Muscle layer of colon (tissue), 2 donors: ENCODE data around the gene PPM1A.

Experiments
- H3K27ac ChIP-seq: one replicate; pipeline ENCODE4 v1.7.0; 2013; ENCODE audit warnings: low read depth, mild to moderate bottlenecking, low read length, moderate library complexity
- H3K27me3 ChIP-seq, 2 donors: one replicate each; pipeline ENCODE4 v1.7.0; 2013; ENCODE audit warnings: low read length in 2 of 2, mild to moderate bottlenecking in 2 of 2; ENCODE audit not compliant: insufficient read depth in 2 of 2, control insufficient read depth in 1 of 2
- H3K36me3 ChIP-seq: one replicate; pipeline ENCODE4 v1.7.0; 2013; ENCODE audit warnings: mild to moderate bottlenecking, low read length; ENCODE audit not compliant: insufficient read depth
- H3K4me1 ChIP-seq: one replicate; pipeline ENCODE4 v1.7.0; 2013; ENCODE audit warnings: mild to moderate bottlenecking, low read length; ENCODE audit not compliant: insufficient read depth
- H3K4me3 ChIP-seq, 2 donors: one replicate each; pipeline ENCODE4 v1.7.0; 2013; ENCODE audit warnings: low read length in 2 of 2, low read depth in 1 of 2, mild to moderate bottlenecking in 1 of 2, moderate library complexity in 1 of 2
- H3K9ac ChIP-seq: one replicate; pipeline ENCODE4 v1.7.0; 2013; ENCODE audit warnings: low read length
- H3K9me3 ChIP-seq: one replicate; pipeline ENCODE4 v1.7.0; 2013; ENCODE audit warnings: mild to moderate bottlenecking, low read length
- donor health status: abdominal sarcoma.
- donor health status: Adenocarcinoma of cecum.

PPM1A gene

DNA sequence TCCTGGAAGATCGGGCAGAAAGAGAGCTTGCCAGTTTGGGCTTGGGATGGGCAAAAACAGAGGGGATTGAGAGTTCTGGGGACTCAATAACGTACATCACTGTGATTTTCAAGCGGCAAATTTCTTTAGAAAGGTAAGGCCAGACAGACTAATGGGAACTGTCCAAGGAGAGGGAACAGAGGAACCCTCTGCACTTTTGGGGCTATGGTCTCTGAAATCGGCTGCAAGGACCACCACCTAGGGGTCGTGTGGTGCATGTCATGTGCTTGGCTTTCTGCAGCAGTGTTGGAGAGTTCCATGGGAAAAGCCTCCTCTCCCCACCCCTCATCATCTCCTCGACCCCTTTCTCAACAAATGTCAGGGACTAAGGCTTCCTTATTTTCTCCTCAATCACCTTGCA lies 79.6 kb downstream of the PPM1A start:
- H3K27me3 ChIP-seq: no peaks in the 10 kb centered on the region
- peaks cover 9% of the 10 kb centered on the region for H3K4me1 ChIP-seq
- no peak overlapping the region for H3K9ac ChIP-seq
- no peaks in the 10 kb centered on the region for H3K9me3 ChIP-seq
- no peaks in the 10 kb centered on the region for H3K36me3 ChIP-seq
- H3K27ac ChIP-seq: no peak overlapping the region
- H3K4me3 ChIP-seq: no peak overlapping the region

DNA sequence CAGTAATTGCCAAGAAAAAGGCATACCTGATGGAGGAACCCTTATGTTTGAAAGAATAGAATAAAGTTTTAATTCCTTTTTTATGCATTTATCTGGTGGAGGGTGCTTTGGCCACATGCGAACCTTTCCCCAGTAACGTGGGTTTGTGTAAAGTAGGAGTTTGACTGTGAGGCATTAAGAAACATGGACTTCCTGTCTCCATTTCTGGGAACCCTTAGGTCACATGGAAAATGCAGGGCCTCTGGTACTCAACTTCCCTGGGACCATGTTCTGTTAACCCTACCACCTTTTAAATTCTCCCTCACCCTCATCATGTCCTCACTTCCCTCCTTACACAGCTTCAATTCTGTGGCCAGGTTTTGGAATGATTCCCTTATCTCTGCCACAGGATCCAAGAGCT lies 80.3 kb downstream of the PPM1A start:
- no peak overlapping the region for H3K9ac ChIP-seq
- no peaks in the 10 kb centered on the region for H3K9me3 ChIP-seq
- H3K27ac ChIP-seq: no peak overlapping the region
- H3K36me3 ChIP-seq: no peaks in the 10 kb centered on the region
- no peaks in the 10 kb centered on the region for H3K27me3 ChIP-seq
- H3K4me1 ChIP-seq: peaks cover 9% of the 10 kb centered on the region
- H3K4me3 ChIP-seq: no peak overlapping the region

DNA sequence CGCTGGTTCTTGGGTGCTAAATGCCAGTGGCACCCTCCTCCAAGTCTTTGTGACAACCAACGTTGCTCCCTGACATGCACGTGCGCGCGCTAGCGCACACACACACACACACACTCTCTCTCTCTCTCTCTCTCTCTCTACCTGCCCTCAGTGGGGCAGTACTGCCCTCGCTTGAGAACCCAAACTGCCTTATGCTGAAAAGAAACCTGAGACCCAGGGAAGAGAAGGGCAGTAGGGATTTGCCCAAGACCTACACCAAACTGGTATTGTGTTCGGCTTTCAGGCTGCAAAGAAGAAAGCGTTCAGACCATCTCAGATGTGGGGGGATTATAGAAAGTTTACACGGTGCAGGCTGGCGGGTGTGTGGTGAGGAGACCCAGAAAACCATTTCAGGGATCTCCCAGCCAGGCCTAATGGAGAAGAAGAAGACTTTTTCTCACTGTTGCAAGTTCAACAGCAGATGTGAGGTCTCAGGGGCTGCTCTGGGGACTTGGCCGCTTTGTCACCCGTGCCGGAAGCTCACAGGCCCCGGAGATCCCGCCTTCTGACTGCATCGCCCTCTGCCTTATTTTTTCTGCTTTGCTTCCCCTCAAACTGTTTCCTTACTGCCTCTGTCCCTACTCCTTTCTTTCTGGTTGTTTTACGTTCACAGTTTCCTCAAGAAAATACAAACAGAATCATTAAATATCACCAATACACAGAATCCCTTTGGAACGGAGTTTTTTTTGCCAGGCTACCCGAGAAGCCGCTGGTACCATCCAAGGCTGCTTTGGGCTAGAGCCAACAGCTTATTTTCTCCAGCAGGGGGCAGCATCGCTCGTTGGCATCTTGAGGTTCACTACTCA lies 82.4 kb downstream of the PPM1A start:
- no peaks in the 10 kb centered on the region for H3K36me3 ChIP-seq
- H3K9me3 ChIP-seq: no peaks in the 10 kb centered on the region
- H3K27ac ChIP-seq: no peak overlapping the region
- H3K9ac ChIP-seq: no peak overlapping the region
- peak overlapping the region in 1 of 2 donors; percentile 35 for H3K4me3 ChIP-seq
- H3K4me1 ChIP-seq: peaks cover 9% of the 10 kb centered on the region
- H3K27me3 ChIP-seq: no peaks in the 10 kb centered on the region

DNA sequence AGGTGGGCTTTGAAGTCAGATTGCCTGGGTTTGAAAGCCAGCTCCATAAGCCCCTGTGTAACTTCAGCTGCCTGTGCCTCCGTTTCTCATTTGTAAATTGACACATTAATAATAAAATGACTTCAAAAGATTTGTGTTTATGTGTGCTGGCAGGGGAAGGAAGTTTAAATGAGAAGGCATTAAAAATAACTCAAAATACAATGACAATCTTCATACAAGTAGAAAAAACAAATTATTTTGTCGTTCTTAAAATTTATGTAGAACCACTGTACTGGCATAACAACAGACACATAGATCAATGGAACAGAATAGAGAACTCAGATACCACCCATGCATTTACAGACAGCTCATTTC lies 83.0 kb downstream of the PPM1A start:
- H3K4me1 ChIP-seq: peaks cover 9% of the 10 kb centered on the region
- H3K4me3 ChIP-seq: peak overlapping the region in 1 of 2 donors; percentile 35
- no peaks in the 10 kb centered on the region for H3K9me3 ChIP-seq
- H3K27ac ChIP-seq: no peak overlapping the region
- no peak overlapping the region for H3K9ac ChIP-seq
- H3K27me3 ChIP-seq: no peaks in the 10 kb centered on the region
- H3K36me3 ChIP-seq: no peaks in the 10 kb centered on the region

DNA sequence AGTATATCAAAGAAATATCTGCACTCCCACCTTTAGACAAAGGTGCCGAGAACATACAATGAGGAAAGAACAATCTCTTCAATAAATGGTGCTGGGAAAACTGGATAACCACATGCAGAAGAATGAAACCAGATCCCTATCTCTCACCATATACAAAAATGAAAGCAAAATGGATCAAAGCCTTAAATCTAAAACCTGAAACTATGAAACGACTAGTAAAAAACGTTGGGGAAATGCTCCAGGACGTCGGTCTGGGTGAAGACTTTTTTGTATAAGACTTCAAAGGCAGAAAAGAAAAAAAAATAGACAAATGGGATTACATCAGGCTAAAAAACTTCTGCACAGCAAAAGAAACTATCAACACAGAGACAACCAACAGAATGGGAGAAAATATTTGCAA lies 83.8 kb downstream of the PPM1A start:
- Histone ChIP-seq H3K27me3 (no peaks in the 10 kb centered on the region), H3K4me3 (no peak overlapping the region), H3K4me1 (peaks cover 4% of the 10 kb centered on the region), H3K27ac (no peak overlapping the region), H3K36me3 (no peaks in the 10 kb centered on the region), H3K9me3 (no peaks in the 10 kb centered on the region), H3K9ac (no peak overlapping the region)

DNA sequence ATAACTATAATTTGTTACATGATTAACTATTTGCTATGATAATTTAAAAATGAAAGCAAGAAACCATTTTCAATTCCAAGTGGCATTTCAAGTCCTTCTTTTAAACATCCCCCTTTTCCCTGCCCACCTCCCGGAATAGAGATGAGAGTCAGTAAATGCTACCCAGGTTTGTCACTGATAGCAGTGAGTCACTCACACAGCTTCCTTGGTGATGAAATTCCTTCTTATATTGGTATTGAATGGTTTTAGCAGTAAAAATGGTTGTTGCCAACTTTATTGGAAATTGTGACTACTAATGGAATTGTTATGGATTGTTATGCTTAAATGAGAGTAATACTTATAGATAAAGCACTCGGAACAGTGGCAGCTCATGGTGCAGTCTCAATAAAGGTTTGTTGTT lies 90.5 kb downstream of the PPM1A start:
- Histone ChIP-seq H3K27me3 (no peaks in the 10 kb centered on the region), H3K4me3 (no peak overlapping the region), H3K27ac (no peak overlapping the region), H3K4me1 (no peaks in the 10 kb centered on the region), H3K9ac (no peak overlapping the region), H3K36me3 (no peaks in the 10 kb centered on the region), H3K9me3 (no peaks in the 10 kb centered on the region)

DNA sequence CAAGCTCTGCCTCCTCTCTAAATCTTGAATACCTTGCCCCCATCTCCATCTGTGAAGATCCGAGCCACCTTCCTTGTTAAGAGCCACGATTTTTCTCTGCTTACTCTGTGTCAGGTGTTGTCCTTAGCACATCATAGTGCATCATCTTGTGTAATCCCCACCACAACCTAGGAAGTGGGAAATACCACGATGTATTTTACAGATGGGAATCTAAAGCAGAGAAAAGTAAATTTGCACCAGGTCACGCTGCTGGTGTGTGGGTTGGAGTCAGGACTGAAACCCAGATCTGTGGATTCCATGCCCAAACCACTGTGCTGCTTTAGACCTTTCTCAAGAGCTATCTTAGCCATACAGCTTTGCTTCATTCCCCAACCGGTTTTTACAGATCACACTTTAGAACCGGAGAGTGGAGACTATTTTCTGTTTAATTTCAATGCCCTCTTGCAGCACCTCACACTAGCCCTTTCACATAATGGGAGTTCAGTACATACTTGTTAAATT lies 94.6 kb downstream of the PPM1A start:
- Histone ChIP-seq H3K9me3 (no peaks in the 10 kb centered on the region), H3K27me3 (no peaks in the 10 kb centered on the region), H3K4me1 (no peaks in the 10 kb centered on the region), H3K9ac (no peak overlapping the region), H3K36me3 (no peaks in the 10 kb centered on the region), H3K27ac (no peak overlapping the region), H3K4me3 (no peak overlapping the region)

DNA sequence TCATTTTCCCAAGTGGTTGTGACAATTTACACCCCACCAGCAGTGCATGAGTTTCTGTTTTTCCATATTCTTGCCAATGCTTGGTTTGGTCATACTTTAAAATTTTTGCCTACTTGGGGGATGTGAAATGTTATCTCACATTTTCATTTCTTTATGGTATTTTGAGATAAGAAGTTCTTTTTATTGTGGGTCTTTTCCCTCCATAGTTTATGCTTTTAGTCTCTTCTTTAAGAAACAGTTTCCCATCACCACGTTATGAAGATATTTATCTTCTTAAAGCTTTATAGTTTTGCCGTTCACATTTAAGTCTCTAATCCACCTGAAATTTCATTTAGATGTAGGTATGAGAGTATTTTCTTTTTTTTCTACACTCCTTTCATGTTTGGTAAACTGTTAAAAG lies 95.7 kb downstream of the PPM1A start:
- Histone ChIP-seq H3K9me3 (no peaks in the 10 kb centered on the region), H3K4me3 (no peak overlapping the region), H3K27ac (no peak overlapping the region), H3K4me1 (no peaks in the 10 kb centered on the region), H3K36me3 (no peaks in the 10 kb centered on the region), H3K9ac (no peak overlapping the region), H3K27me3 (no peaks in the 10 kb centered on the region)

DNA sequence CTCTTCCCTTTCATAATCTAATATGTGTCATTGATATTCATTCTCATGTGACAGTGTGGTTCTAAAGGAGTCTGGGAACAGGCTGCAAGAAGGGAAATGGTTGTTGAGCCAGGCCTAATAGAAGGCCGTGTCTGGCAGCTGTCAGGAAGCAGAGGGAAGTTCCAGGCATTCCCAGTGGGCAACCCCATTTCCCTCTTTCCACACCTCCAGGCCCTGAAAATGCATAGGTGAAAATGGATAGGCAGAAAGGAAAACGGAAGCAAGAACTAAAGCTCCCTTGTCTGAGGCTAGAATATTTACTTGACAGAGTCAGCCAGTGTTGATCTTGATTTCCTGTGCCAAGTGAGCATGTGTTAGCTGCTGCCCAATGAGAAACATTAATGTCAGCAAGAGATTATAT lies 97.7 kb downstream of the PPM1A start:
- Histone ChIP-seq H3K9me3 (no peaks in the 10 kb centered on the region), H3K4me3 (no peak overlapping the region), H3K27me3 (no peaks in the 10 kb centered on the region), H3K9ac (no peak overlapping the region), H3K4me1 (peaks cover 4% of the 10 kb centered on the region), H3K27ac (no peak overlapping the region), H3K36me3 (no peaks in the 10 kb centered on the region)

DNA sequence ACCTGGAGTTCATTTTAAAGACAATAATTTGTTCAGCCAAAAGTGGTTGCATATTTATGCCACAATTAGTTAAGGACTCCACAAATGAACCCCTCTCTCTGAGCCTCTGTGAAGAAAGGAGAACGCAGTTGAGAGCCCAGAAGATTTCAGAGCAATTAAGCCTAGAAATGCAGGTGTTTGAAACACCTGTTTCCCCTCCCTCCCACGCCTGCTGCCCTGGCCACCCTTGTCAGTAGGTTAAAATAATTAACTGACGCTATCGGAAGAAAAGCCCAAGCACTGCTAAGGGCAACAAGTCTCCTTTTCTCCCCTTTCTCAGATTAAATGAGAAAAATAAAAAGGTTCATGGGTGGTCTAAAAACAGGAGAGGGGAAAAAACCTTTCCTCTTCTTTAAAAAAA lies 99.2 kb downstream of the PPM1A start:
- Histone ChIP-seq H3K4me3 (no peak overlapping the region), H3K9ac (no peak overlapping the region), H3K36me3 (no peaks in the 10 kb centered on the region), H3K27me3 (no peaks in the 10 kb centered on the region), H3K4me1 (peaks cover 4% of the 10 kb centered on the region), H3K9me3 (no peaks in the 10 kb centered on the region), H3K27ac (no peak overlapping the region)
